WTC11 (cell line): ENCODE data around the gene C17orf107. TPM values are rescaled to one million over a fixed set of nuclear protein-coding genes. Genes with fewer than 3 reads are reported as not detected.

ENCODE experiments used
- EMX1 ChIP-seq: fragments of 250-450 bp; sonication (Bioruptor Pico); IDR thresholded peaks from 2 replicates; pipeline ENCODE4 v1.8.0; 2021; ENCODE audit warnings: mild to moderate bottlenecking
- FOXJ3 ChIP-seq: sonication (generic); formaldehyde crosslinking; IDR thresholded peaks from 2 replicates; pipeline ENCODE4 v1.9.0; 2021; ENCODE audit warnings: missing genetic modification reagents, mild to moderate bottlenecking, borderline replicate concordance
- FOXP4 ChIP-seq: sonication (generic); formaldehyde crosslinking; IDR thresholded peaks from 2 replicates; pipeline ENCODE4 v1.8.0; 2022; ENCODE audit warnings: mild to moderate bottlenecking, missing genetic modification reagents
- GRHL2 ChIP-seq: fragments of 250-450 bp; sonication (Bioruptor Pico); IDR thresholded peaks from 2 replicates; pipeline ENCODE4 v1.8.0; 2022; ENCODE audit warnings: mild to moderate bottlenecking, moderate library complexity; ENCODE audit not compliant: insufficient replicate concordance, severe bottlenecking
- HMGXB4 ChIP-seq: sonication (generic); formaldehyde crosslinking; IDR thresholded peaks from 2 replicates; pipeline ENCODE4 v1.8.1; 2023; ENCODE audit warnings: mild to moderate bottlenecking, moderate library complexity, missing genetic modification reagents
- IRF2 ChIP-seq: sonication (generic); formaldehyde crosslinking; IDR thresholded peaks from 2 replicates; pipeline ENCODE4 v1.8.0; 2022; ENCODE audit warnings: low read depth, missing genetic modification reagents, borderline replicate concordance
- MAX ChIP-seq: sonication (generic); formaldehyde crosslinking; IDR thresholded peaks from 2 replicates; pipeline ENCODE4 v1.8.0; 2022; ENCODE audit warnings: mild to moderate bottlenecking, missing genetic modification reagents
- MYBL2 ChIP-seq: sonication (generic); formaldehyde crosslinking; IDR thresholded peaks from 2 replicates; pipeline ENCODE4 v1.8.1; 2023; ENCODE audit warnings: mild to moderate bottlenecking, moderate library complexity, missing genetic modification reagents
- NFYB ChIP-seq: sonication (generic); formaldehyde crosslinking; conservative IDR thresholded peaks from 2 replicates; pipeline ENCODE4 v1.8.0; 2022; ENCODE audit warnings: low read depth, missing genetic modification reagents
- PRDM15 ChIP-seq: sonication (generic); formaldehyde crosslinking; IDR thresholded peaks from 2 replicates; pipeline ENCODE4 v1.8.0; 2022; ENCODE audit warnings: missing genetic modification reagents
- PRRX2 ChIP-seq: fragments of 250-450 bp; sonication (Bioruptor Pico); IDR thresholded peaks from 2 replicates; pipeline ENCODE4 v1.8.0; 2021; ENCODE audit warnings: mild to moderate bottlenecking
- RORB ChIP-seq: fragments of 250-450 bp; sonication (Bioruptor Pico); IDR thresholded peaks from 2 replicates; pipeline ENCODE4 v1.9.0; 2021; ENCODE audit warnings: mild to moderate bottlenecking
- SOX15 ChIP-seq: fragments of 250-450 bp; sonication (Bioruptor Pico); IDR thresholded peaks from 2 replicates; pipeline ENCODE4 v1.9.0; 2021; ENCODE audit warnings: mild to moderate bottlenecking
- SP1 ChIP-seq: sonication (generic); formaldehyde crosslinking; conservative IDR thresholded peaks from 2 replicates; pipeline ENCODE4 v1.8.1; 2022; ENCODE audit warnings: missing genetic modification reagents
- TEAD4 ChIP-seq: sonication (generic); formaldehyde crosslinking; IDR thresholded peaks from 2 replicates; pipeline ENCODE4 v1.8.0; 2022; ENCODE audit warnings: mild to moderate bottlenecking, missing genetic modification reagents
- USF2 ChIP-seq: sonication (generic); formaldehyde crosslinking; IDR thresholded peaks from 2 replicates; pipeline ENCODE4 v1.8.1; 2023; ENCODE audit warnings: mild to moderate bottlenecking, missing genetic modification reagents, moderate library complexity
- ZBTB21 ChIP-seq: sonication (generic); formaldehyde crosslinking; IDR thresholded peaks from 2 replicates; pipeline ENCODE4 v1.8.1; 2023; ENCODE audit warnings: mild to moderate bottlenecking, missing genetic modification reagents, borderline replicate concordance
- ZBTB43 ChIP-seq: sonication (generic); formaldehyde crosslinking; IDR thresholded peaks from 2 replicates; pipeline ENCODE4 v1.8.1; 2023; ENCODE audit warnings: mild to moderate bottlenecking, missing genetic modification reagents
- ZMAT4 ChIP-seq: fragments of 250-450 bp; sonication (Bioruptor Pico); IDR thresholded peaks from 2 replicates; pipeline ENCODE4 v1.9.0; 2021; ENCODE audit warnings: mild to moderate bottlenecking
- ZNF219 ChIP-seq: sonication (generic); formaldehyde crosslinking; IDR thresholded peaks from 2 replicates; pipeline ENCODE4 v1.8.0; 2023; ENCODE audit warnings: missing genetic modification reagents, mild to moderate bottlenecking, borderline replicate concordance
- ZNF263 ChIP-seq: sonication (generic); formaldehyde crosslinking; IDR thresholded peaks from 2 replicates; pipeline ENCODE4 v1.8.1; 2022; ENCODE audit warnings: low read depth, mild to moderate bottlenecking, moderate library complexity, missing genetic modification reagents
- ZNF281 ChIP-seq: sonication (generic); formaldehyde crosslinking; IDR thresholded peaks from 2 replicates; pipeline ENCODE4 v1.8.0; 2023; ENCODE audit warnings: mild to moderate bottlenecking, missing genetic modification reagents
- ZNF671 ChIP-seq: fragments of 250-450 bp; sonication (Bioruptor Pico); IDR thresholded peaks from 2 replicates; pipeline ENCODE4 v1.8.0; 2021; ENCODE audit warnings: mild to moderate bottlenecking
- ZSCAN18 ChIP-seq: fragments of 250-450 bp; sonication (Bioruptor Pico); IDR thresholded peaks from 2 replicates; pipeline ENCODE4 v2.1.2; 2022; ENCODE audit warnings: mild to moderate bottlenecking, moderate library complexity
- total RNA-seq: library from RNA; stranded (reverse); gene quantifications from 3 replicates; pipeline ENCODE4 v1.2.3, GENCODE V29; 2021

The C17orf107 gene
- total RNA-seq, 1 experiment from 2014 or later: 8.7 TPM

- TF ChIP-seq SOX15 (CRISPR knock-in tag): no peak
- TF ChIP-seq ZSCAN18: no peak
- TF ChIP-seq ZMAT4 (CRISPR knock-in tag): no peak
- TF ChIP-seq FOXJ3: no peak
- TF ChIP-seq EMX1 (CRISPR knock-in tag): 0 out of 2 replicates have a peak, but pooled peaks have one; percentile 13
- TF ChIP-seq USF2 (CRISPR knock-in tag): peak; percentile 56; the same call in 1 of the 2 replicates
- TF ChIP-seq MYBL2: no peak
- TF ChIP-seq FOXP4 (CRISPR knock-in tag): peak; percentile 49; the same call in 1 of the 2 replicates
- TF ChIP-seq IRF2: no peak
- no peak for TF ChIP-seq PRDM15
- TF ChIP-seq RORB (CRISPR knock-in tag): no peak
- TF ChIP-seq MAX: peak; percentile 88; the same call in 1 of the 2 replicates
- no peak for TF ChIP-seq ZBTB43 (CRISPR knock-in tag)
- TF ChIP-seq ZNF263 (CRISPR knock-in tag): no peak
- no peak for TF ChIP-seq ZBTB21 (CRISPR knock-in tag)
- TF ChIP-seq SP1 (CRISPR knock-in tag): peak; percentile 50
- no peak for TF ChIP-seq NFYB (CRISPR knock-in tag)
- no peak for TF ChIP-seq PRRX2
- TF ChIP-seq ZNF671 (CRISPR knock-in tag): no peak
- no peak for TF ChIP-seq TEAD4 (CRISPR knock-in tag)
- no peak for TF ChIP-seq GRHL2
- TF ChIP-seq ZNF281 (CRISPR knock-in tag): 0 out of 2 replicates have a peak, but pooled peaks have one; percentile 60
- no peak; the same call in 1 of the 2 replicates for TF ChIP-seq ZNF219 (CRISPR knock-in tag)
- TF ChIP-seq HMGXB4 (CRISPR knock-in tag): no peak; the same call in 1 of the 2 replicates
Observed at GRCh38 chr17:4949321-4950074, 50.2 kb downstream of the C17orf107 start (continued).
